COR-L47 (cell line): ENCODE data around the gene LIMS2.

Experiments used
- DNase-seq: peaks from one replicate; lab custom pipeline; 2025; lab: John Stamatoyannopoulos, UW

The LIMS2 gene

GRCh38 chr2:127701193-127701650, 25.9 kb upstream of the LIMS2 start, which contains the start of gene SFT2D3:
Gene SFT2D3 (plus strand): TSS chr2:127701497. CDS start chr2:127701529, 32 bp downstream.
- peak; percentile 87 for DNase-seq

- DNase-seq, result no peak
Observed at GRCh38 chr2:127700527-127701192, 25.3 kb upstream of the LIMS2 start.

- no peak for DNase-seq
Observed at GRCh38 chr2:127698553-127699355, 23.4 kb upstream of the LIMS2 start.

DNA sequence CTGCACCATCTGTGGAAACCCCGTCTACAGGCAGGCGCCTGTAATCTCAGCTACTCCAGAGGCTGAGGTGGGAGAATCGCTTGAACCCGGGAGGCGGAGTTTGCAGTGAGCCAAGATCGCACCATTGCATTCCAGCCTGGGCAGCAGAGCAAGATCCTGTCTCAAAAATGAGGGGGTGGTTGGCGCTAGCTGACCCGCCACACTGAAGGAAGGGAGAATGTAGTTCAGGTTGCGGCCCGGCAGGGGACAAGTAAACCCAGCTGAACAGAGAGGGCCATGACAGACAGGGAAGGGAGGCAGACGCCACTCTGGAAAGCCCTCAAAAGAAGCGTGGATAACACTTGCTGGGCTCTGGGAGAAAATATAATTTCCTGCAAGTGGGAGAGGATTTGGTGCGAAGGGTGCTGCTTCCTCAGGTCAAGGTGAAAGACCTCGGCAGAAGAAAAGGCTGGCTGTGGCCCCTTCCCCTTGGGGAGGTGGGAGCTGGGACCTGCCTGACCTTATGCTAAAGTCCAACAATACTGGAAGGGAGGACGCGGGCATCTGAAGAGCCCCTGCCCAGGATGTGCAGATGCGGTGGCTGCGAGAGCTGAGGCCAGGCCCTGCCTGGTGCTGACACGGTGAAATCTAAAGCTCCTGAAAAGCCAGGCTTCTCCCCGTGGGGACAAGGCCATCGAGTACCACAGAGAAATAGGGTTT, 22.3 kb upstream of the LIMS2 start:
- DNase-seq, result no peak

DNA sequence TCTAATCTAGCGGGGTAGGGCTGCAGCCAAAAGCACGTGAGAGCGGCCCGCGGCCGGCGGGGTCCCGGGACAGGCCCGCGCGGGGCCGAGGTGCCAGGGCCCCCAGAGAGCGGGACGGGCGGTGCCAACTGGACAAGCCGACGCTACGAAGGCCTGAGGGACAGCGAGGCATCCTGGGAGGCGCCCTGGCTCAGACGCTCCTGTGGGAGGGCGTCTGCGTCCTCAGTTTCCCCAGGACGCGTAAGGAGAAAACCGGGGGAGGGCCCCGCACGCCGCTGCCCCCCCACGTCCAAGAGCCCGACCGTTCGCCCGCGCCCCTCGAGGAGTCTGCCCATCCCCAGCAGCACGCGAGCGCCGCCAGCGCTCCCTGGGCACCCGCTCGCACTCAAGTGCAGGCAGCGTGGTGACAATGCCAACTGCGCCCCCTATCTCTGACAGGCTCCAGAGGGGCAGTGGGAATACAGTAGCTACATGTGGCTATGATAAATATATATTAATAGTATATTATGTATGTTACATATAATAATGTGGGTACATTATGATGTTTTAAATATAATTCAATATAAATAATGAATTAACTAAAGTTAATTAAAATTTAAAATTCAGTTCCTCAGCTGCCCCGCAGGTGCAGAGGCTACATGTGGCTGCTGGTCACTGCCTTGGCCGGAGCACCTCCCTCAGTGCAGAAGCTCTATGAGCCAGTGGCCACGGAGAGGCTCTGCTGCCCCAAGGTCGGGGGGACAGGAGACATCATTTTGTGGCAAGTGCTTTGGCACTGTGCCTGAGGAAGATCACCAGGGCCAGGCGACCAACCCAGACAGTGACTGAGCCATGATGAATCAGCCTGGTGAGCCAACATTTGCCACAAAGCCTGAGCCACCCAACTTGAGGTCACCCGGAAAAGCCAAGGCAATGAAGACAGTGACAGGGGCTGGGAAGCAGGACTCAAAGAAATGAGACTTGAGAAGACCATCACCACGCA, 20.5 kb upstream of the LIMS2 start:
- DNase-seq, result no peak

GRCh38 chr2:127694986-127695385, 19.7 kb upstream of the LIMS2 start:
- DNase-seq, result no peak

DNA sequence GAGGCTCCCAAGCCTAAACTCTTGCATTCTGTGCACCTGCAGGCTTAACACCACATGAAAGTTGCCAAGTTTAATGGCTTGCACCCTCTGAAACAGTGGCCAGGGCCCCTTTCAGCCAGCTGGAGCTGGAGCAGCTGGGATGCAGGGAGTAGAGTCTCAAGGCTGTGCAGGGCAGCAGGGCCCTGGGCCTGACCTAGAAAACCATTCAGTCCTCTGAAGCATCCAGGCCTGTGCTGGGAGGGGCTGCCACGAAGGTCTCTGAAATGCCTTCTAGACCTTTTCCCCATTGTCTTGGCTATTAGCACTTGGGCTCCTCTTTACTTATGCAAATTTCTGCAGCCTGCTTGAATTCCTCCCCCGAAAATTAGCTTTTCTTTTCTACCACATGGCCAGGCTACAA, 15.4 kb upstream of the LIMS2 start:
- DNase-seq, result no peak

DNA sequence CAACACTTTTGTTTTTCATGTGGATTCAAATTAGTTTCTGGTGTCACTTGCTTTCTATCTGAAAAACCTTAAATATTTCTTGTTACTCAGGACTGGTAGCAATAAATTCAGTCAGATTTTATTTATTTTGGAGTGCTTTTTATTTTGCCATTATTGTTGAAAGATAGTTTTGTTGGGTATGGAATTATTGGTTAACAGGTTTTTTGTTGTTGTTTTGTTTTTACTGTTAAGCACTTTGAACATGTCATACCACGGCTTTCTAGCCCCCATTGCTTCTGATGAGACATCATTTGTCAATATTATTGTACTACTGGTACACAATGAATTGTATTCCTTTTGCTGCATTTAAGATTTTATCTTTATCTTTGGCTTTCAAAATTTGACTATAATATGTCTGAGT, 13.1 kb upstream of the LIMS2 start:
- no peak for DNase-seq

- DNase-seq, result no peak
Observed at GRCh38 chr2:127685410-127686080, 10.2 kb upstream of the LIMS2 start.

DNA sequence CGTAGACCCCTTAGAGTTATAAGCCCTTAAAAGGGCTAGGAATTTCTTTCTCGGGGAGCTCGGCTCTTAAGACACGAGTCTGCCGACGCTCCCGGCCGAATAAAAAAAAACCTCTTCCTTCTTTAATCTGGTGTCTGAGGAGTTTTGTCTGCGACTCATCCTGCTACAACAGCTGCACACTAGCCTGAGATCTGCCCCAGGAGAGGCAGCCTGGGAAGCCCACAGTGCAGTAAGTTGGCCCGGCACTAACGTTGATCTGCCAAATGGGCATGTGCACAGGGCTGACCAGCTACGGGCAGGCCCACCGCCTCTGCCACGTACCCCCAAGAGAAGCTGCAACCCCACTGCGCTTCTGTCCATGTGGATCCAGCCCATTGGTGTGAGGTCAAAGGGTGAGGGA, 8.4 kb upstream of the LIMS2 start:
- DNase-seq, result no peak

- DNase-seq, result no peak
Observed at GRCh38 chr2:127683056-127683455, 7.7 kb upstream of the LIMS2 start.

DNA sequence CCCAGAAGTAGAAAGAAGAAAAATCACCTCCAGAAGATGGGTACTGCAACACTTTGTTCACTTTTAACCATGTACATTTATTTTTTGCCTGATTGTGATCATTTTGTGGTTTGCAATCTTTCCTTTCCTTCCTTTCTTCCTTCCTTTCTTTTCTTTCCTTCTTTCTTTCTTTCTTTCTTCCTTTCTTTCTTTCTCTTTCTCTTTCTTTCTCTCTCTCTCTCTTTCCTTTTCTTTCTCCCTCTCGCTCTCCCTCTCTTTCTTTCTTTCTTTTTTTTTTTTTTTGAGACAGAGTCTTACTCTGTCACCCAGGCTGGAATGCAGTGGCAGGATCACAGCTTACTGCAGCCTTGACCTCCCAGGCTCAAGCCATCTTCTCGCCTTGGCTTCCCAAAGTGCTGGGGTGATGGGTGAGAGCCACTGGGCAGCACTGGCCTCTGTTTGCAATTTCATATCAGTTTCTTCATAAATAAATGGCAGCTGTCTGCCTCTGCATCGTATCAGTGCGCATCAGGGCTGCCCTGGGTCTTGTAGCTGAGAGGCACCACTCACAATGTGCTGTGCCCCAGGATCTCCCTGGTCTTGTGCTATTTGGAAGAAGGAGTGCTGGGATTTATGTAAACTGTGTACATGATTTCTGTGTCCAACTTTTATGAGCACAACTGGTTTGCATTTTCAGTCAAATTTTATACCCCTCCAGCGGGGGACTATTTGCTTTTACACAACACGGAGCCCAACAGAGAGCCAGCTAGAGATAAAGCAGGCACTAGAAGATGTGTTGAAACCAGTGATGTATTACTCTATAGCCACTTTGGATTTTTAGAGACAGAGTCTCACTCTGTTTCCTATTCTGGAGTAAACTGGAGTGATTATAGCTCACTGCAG, 6.9 kb upstream of the LIMS2 start:
- DNase-seq, result no peak

- no peak for DNase-seq
Observed at GRCh38 chr2:127681288-127681804, 6.0 kb upstream of the LIMS2 start.

GRCh38 chr2:127680706-127681287, 5.5 kb upstream of the LIMS2 start:
- DNase-seq, result no peak

DNA sequence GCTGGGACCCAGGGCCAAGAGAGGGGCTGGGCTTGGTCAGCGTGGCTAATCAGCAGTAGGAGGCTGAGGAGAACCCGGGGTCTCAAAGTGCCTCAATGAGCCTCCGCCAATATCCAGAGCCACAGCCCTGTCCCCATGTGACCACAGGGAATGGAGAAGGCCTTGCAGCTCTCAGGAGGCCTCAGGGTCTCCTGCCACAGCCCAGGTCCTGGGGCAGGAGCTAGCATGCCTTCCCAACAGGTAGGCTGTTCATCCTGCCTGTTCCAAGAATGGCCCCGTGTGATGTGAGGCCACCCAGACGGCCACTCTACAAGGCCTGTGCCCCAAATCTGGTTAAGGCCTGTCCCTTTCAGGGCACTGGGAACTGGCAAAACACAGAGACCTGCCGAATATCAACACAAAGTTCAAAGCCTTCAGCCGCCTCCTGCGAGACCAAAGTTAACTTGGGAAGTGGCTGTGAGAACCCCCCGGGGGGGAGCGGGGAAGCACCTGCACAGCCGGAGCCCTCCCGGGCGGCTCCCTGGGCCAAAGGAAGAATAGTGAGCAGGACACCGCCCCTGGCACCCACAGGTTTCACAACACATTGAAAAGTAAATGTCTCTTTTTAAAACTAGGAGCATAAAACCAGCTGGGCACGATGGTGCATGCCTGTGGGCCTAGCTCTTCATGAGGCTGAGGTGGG, 4.5 kb upstream of the LIMS2 start:
- no peak for DNase-seq

GRCh38 chr2:127678991-127679390, 3.7 kb upstream of the LIMS2 start:
- no peak for DNase-seq

- no peak for DNase-seq
Observed at GRCh38 chr2:127678531-127678930, 3.2 kb upstream of the LIMS2 start.

DNA sequence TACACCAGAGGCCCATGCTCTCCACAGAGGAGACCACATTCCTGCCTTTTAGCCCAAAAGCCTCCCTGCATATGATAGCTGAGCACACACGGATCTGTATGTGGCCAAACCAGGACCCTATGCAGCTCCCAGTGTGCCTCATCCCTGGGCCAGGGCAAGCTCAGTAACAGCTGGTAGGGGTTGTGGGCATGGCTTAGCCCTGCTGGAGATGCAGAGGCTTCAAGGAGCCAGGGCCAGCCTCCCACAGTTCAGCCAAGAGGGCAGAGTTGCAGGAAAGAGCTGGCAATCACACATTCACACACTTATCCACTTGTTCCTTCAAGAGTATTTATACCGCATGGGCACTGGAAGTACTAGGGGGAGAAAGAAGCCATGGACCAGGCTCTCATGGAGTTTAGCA, 1.6 kb upstream of the LIMS2 start:
- no peak for DNase-seq
